Body of pancreas (tissue), 4 donors: ENCODE data around the gene BANK1. TPM values are rescaled to one million over a fixed set of nuclear protein-coding genes. Genes with fewer than 3 reads are reported as not detected.

Source experiments
- ATAC-seq: fragments of 150-250 bp; one replicate; pipeline ENCODE4 v1.9.1; 2016
- DNase-seq, 4 donors: peaks; one replicate each; pipeline ENCODE4 v3.0.0-alpha.2; 2019
- H3K27ac ChIP-seq, 4 donors: fragments of 200-600 bp; sonication (generic); 1 replicate in 3 of 4; 2 replicates in 1 of 4; pipeline versions ENCODE4 v1.5.1 to v1.6.1; 2016 to 2019; ENCODE audit warnings: mild to moderate bottlenecking in 1 of 4, mixed read lengths in 1 of 4, moderate library complexity in 1 of 4
- H3K27me3 ChIP-seq, 2 donors: fragments of 200-600 bp; sonication (generic); one replicate each; pipeline ENCODE4 v1.6.0; 2016; ENCODE audit warnings: mild to moderate bottlenecking in 1 of 2
- H3K36me3 ChIP-seq, 2 donors: fragments of 200-600 bp; sonication (generic); replicated peaks in 1 of 2; 2 replicates each; pipeline ENCODE4 v1.5.1; 2016; ENCODE audit warnings: low read depth in 2 of 2; ENCODE audit not compliant: insufficient read depth in 1 of 2
- H3K4me1 ChIP-seq: fragments of 200-600 bp; sonication (generic); one replicate; pipeline ENCODE4 v1.6.0; 2016
- H3K4me3 ChIP-seq, 2 donors: fragments of 200-600 bp; sonication (generic); 1 replicate in 1 of 2; 2 replicates in 1 of 2; pipeline ENCODE4 v1.5.1; 2016 to 2019
- H3K9me3 ChIP-seq, 3 donors: fragments of 200-600 bp; sonication (generic); 1 replicate in 2 of 3; 2 replicates in 1 of 3; pipeline ENCODE4 v1.5.1; 2016
- POLR2A ChIP-seq, 3 donors: fragments of 450-650 bp; IDR thresholded peaks; one replicate each; pipeline ENCODE4 v1.6.1; 2016; ENCODE audit warnings: antibody characterized with exemption in 3 of 3, mild to moderate bottlenecking in 2 of 3
- WGBS, 2 donors: methylation state at CpG; one replicate each; pipeline ENCODE4 v1.1.5; 2017; 5-methylcytosine and 5-hydroxymethylcytosine counted together
- intact Hi-C: fragments of 100-400 bp; cut with DNase I; formaldehyde crosslinking; loops from one replicate; pipeline ENCODE4 v1.15.1; 2023
- total RNA-seq, 2 donors: library from RNA; depleted of rRNA; stranded (reverse); fragments of >200 nt; gene quantifications; one replicate each; pipeline ENCODE4 v1.1.0, GENCODE V29; 2016
- TF ChIP-seq, protein P1 (sequence below), 7 experiments: fragments of 450-650 bp in 4 of 7; fragments of 200-600 bp in 3 of 7; sonication (generic) in 3 of 7; IDR thresholded peaks; one replicate each; pipeline ENCODE4 v1.5.1; 2016 to 2019; ENCODE audit warnings: antibody characterized with exemption in 7 of 7

BANK1 gene
- total RNA-seq, 2 donors from 2014 or later: 1.0 to 2.0 TPM

DNA sequence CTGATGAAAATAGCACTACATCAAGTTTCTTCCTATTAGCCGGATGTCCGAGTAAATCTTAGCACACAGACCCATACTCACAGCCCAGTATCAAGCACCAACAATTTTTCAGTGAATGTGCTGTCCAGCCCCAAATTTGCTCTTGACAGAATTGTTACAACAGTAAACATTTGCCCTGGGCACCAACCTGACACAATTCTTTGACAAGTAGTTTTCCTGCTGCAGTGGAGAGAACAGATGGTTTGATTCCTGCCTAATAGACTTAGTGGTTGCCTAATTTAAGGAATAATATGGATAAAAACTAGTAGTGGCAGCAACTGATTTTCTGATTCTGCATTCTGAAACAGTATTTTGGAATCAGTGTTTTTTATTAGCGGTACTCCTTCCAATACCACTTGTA is 301.1 kb downstream of the BANK1 start:
- H3K36me3 ChIP-seq: no peaks in the 10 kb centered on the region
- WGBS, 2 donors: 64 to 76% methylated on average over 3 of the region's 3 CpGs
- intact Hi-C loops: no loop called here

DNA sequence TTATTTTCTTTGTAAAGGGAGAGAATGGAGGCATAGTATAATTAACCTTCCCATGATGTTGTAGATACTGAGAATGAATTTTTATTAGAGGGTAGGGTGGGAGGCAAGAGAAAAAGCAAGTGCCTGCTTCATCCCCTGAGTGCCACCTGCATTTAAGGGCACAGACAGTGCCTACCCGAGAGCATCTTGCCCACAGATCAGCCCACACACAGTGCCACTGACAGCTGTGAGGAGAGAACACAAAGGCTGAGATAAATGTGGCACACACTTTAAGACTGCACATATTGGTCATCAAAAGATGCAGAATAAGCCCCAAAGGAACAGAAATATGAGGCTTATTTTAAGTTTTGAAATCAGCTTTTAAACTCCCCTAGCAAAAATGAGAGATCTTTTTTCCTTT is 304.0 kb downstream of the BANK1 start:
- H3K4me3 ChIP-seq: no peak overlapping the region
- TF ChIP-seq POLR2A (IDR thresholded peaks at IDR 0.05): no peak
- TF ChIP-seq, protein P1, sequence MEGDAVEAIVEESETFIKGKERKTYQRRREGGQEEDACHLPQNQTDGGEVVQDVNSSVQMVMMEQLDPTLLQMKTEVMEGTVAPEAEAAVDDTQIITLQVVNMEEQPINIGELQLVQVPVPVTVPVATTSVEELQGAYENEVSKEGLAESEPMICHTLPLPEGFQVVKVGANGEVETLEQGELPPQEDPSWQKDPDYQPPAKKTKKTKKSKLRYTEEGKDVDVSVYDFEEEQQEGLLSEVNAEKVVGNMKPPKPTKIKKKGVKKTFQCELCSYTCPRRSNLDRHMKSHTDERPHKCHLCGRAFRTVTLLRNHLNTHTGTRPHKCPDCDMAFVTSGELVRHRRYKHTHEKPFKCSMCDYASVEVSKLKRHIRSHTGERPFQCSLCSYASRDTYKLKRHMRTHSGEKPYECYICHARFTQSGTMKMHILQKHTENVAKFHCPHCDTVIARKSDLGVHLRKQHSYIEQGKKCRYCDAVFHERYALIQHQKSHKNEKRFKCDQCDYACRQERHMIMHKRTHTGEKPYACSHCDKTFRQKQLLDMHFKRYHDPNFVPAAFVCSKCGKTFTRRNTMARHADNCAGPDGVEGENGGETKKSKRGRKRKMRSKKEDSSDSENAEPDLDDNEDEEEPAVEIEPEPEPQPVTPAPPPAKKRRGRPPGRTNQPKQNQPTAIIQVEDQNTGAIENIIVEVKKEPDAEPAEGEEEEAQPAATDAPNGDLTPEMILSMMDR (IDR thresholded peaks at IDR 0.05): no peak
- WGBS, 2 donors: 32 to 45% methylated on average over 1 of the region's 1 CpG
- no peaks in the 10 kb centered on the region for H3K27me3 ChIP-seq
- intact Hi-C loops: no loop called here
- ATAC-seq: no peak
- H3K27ac ChIP-seq: no peak overlapping the region
- no peaks in the 10 kb centered on the region for H3K9me3 ChIP-seq
- H3K36me3 ChIP-seq: no peaks in the 10 kb centered on the region
- no peak for DNase-seq
- no peaks in the 10 kb centered on the region for H3K4me1 ChIP-seq

More for the DNA sequence above, 301.1 kb downstream of the BANK1 start:
- ATAC-seq (no peak), DNase-seq (no peak)
- no peak overlapping the region for H3K27ac ChIP-seq
- no peak overlapping the region for H3K4me3 ChIP-seq
- no peaks in the 10 kb centered on the region for H3K9me3 ChIP-seq
- no peaks in the 10 kb centered on the region for H3K27me3 ChIP-seq
- TF ChIP-seq, protein P1 (IDR thresholded peaks at IDR 0.05): no peak
- no peak for TF ChIP-seq POLR2A (IDR thresholded peaks at IDR 0.05)
- no peaks in the 10 kb centered on the region for H3K4me1 ChIP-seq

DNA sequence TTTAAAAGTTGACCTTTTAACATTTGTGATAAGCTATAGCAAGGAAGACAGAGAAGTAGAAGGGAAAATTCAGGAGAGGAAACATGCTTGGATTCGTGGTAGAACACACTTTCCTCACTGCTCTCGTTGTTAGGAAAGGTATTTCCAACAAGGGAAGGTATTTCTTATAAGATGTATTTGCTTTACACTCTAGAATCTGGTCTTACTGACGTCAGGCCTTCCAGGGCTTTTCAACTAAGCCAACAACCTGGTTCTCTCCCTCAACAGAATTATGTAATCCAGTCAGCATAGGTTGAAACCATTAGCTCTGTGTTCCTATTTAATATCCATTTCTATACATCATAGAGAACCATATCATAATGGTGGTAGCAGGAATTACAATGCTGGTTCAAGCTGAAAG is 312.8 kb downstream of the BANK1 start:
- no peaks in the 10 kb centered on the region for H3K4me1 ChIP-seq
- no peak for DNase-seq
- intact Hi-C loops: no loop called here
- H3K36me3 ChIP-seq: no peaks in the 10 kb centered on the region
- H3K27ac ChIP-seq: no peak overlapping the region
- TF ChIP-seq, protein P1 (IDR thresholded peaks at IDR 0.05): no peak
- TF ChIP-seq POLR2A (IDR thresholded peaks at IDR 0.05): no peak
- no peaks in the 10 kb centered on the region for H3K27me3 ChIP-seq
- no peak for ATAC-seq
- WGBS, 2 donors: 30 to 35% methylated on average over 3 of the region's 3 CpGs
- peaks cover 0 to 4% (median 0%) of the 10 kb centered on the region in 3 donors for H3K9me3 ChIP-seq
- H3K4me3 ChIP-seq: no peak overlapping the region

DNA sequence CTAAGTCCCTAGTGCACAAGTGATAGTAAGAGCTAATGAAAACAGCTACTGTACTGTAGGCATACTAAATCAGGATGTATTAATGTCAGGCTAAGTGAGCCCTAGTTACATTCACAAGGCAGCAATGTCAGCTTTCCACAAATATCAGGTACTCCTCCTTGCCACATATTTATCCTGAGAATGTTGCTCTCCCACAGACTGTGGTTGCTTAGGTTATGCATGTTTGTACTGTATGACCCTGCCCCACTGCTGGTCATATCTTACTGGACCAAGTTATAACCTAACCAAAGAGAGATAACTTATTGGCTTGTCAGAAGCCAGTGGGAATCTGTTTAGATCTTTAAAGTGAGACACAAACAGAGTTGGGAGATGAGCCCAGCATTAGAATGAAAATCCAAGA is 313.7 kb downstream of the BANK1 start:
- Histone ChIP-seq H3K36me3 (no peaks in the 10 kb centered on the region), H3K9me3 (peaks cover 0 to 4% (median 0%) of the 10 kb centered on the region in 3 donors), H3K4me1 (no peaks in the 10 kb centered on the region), H3K27ac (no peak overlapping the region), H3K4me3 (no peak overlapping the region), H3K27me3 (no peaks in the 10 kb centered on the region)
- TF ChIP-seq POLR2A (IDR thresholded peaks at IDR 0.05): no peak
- TF ChIP-seq, protein P1 (IDR thresholded peaks at IDR 0.05): no peak
- intact Hi-C loops: no loop called here
- no peak for DNase-seq
- ATAC-seq: no peak

DNA sequence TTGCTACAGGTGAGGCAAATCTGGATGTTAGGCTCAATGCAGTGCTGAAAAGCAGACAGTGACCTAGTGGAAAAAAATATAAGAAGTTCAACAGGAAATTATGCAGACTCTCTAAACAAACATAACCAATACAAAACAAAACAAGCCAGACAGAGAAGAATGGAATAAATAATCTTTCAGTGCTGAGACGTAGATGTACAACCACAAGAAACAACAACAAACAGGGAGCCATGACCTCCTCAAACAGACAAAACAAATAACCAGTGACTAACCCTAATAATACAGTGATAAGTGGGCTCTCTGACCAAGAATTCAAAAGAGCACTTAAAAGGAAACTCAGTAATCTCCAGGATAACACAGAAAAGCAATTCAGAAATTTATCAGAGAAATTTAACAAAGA is 315.5 kb downstream of the BANK1 start:
- Histone ChIP-seq H3K36me3 (no peaks in the 10 kb centered on the region), H3K4me3 (no peak overlapping the region), H3K27me3 (no peaks in the 10 kb centered on the region), H3K4me1 (no peaks in the 10 kb centered on the region), H3K9me3 (peaks cover 0 to 4% (median 0%) of the 10 kb centered on the region in 3 donors), H3K27ac (no peak overlapping the region)
- 16 to 27% methylated on average over 1 of the region's 1 CpG for WGBS, 2 donors
- intact Hi-C loops: no loop called here
- ATAC-seq (no peak), DNase-seq (no peak)
- TF ChIP-seq, protein P1 (IDR thresholded peaks at IDR 0.05): no peak
- no peak for TF ChIP-seq POLR2A (IDR thresholded peaks at IDR 0.05)
